Measurements from ENCODE around the gene HLA-C.
"Not testable (repeated sequence)": the region's sequence is repeated elsewhere in the genome, so short reads cannot be mapped to it uniquely, and the experiment has no call there.

HLA-C gene

GRCh38 chr6:31287619-31288018, 15.7 kb upstream of the HLA-C start:
- no peak for DNase-seq
- peaks cover 11% of the 10 kb centered on the region for H3K27me3 Mint-ChIP-seq
- no peaks in the 10 kb centered on the region for H3K36me3 Mint-ChIP-seq (ENCODE audit: low read depth)
- H3K4me1 Mint-ChIP-seq (ENCODE audit: low read depth): peaks cover 4% of the 10 kb centered on the region
- no peaks in the 10 kb centered on the region for H3K9me3 Mint-ChIP-seq
- no peak overlapping the region for H3K4me3 Mint-ChIP-seq
- no peak overlapping the region for H3K27ac Mint-ChIP-seq

DNA sequence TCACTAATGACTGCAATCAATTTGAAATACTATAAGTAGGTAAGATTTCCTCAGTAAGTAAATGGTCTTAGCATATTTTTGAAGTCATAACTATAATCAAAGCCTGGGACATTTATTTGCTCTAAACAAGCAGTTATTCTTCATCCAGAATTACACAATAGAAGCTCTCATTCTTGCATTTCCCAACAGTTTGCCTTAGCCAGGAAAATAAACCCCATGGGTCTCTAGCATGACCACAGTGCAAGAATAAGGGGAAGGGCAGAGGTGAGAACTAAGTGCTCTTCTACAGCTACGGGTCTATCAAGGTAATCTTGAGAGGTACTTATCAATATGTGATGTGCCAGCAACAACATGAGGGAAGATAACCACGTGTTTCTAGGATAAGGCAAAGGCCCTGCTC, 14.1 kb upstream of the HLA-C start:
- Mint-ChIP-seq H3K4me3 (no peak overlapping the region), H3K4me1 (ENCODE audit: low read depth) (peaks cover 4% of the 10 kb centered on the region)

GRCh38 chr6:31285486-31285885, 13.6 kb upstream of the HLA-C start:
- Mint-ChIP-seq H3K36me3 (ENCODE audit: low read depth) (no peaks in the 10 kb centered on the region), H3K4me3 (no peak overlapping the region), H3K27me3 (peaks cover 2% of the 10 kb centered on the region), H3K27ac (no peak overlapping the region), H3K4me1 (ENCODE audit: low read depth) (peaks cover 4% of the 10 kb centered on the region), H3K9me3 (no peaks in the 10 kb centered on the region)
- no peak for DNase-seq

More for the DNA sequence above, 14.1 kb upstream of the HLA-C start:
- H3K9me3 Mint-ChIP-seq: no peaks in the 10 kb centered on the region
- H3K36me3 Mint-ChIP-seq (ENCODE audit: low read depth): no peaks in the 10 kb centered on the region
- DNase-seq: no peak
- H3K27me3 Mint-ChIP-seq: peaks cover 2% of the 10 kb centered on the region
- H3K27ac Mint-ChIP-seq: no peak overlapping the region

GRCh38 chr6:31279647-31280046, 7.8 kb upstream of the HLA-C start:
- not testable (repeated sequence) for H3K4me3 Mint-ChIP-seq; H3K27ac Mint-ChIP-seq; H3K27me3 Mint-ChIP-seq; H3K36me3 Mint-ChIP-seq (ENCODE audit: low read depth); DNase-seq; H3K4me1 Mint-ChIP-seq (ENCODE audit: low read depth); H3K9me3 Mint-ChIP-seq

GRCh38 chr6:31272836-31273626, 1.1 kb upstream of the HLA-C start:
- peak overlapping the region; percentile 94 for H3K4me3 Mint-ChIP-seq
- peak; percentile 60 for DNase-seq
- peaks cover 44% of the 10 kb centered on the region for H3K36me3 Mint-ChIP-seq (ENCODE audit: low read depth)
- H3K27ac Mint-ChIP-seq: peak overlapping the region; percentile 99
- peaks cover 54% of the 10 kb centered on the region for H3K4me1 Mint-ChIP-seq (ENCODE audit: low read depth)
- H3K9me3 Mint-ChIP-seq: no peaks in the 10 kb centered on the region
- H3K27me3 Mint-ChIP-seq: no peaks in the 10 kb centered on the region

DNA sequence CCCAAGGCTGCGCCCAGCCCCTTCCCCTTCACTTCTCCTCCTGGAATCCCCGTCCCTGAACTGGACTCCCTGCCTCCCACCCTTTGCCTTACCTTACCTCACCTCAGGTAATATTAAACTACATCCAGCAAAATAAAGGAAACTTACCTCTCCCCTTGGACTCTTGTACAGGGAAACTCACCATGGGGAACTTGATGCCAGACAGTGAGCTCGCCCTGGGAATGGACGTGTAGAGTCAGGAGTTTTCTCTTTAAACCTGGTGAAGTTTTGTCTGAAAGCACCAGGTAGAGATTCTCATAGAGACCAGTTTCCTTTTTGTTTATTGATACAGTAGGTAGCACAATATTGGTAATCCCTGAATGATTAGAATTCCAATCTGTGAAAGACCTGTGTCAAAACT, 544 bp upstream of the HLA-C start:
- no peaks in the 10 kb centered on the region for H3K27me3 Mint-ChIP-seq
- no peak for DNase-seq
- peaks cover 50% of the 10 kb centered on the region for H3K36me3 Mint-ChIP-seq (ENCODE audit: low read depth)
- peak overlapping the region; percentile 99 for H3K27ac Mint-ChIP-seq
- no peaks in the 10 kb centered on the region for H3K9me3 Mint-ChIP-seq
- peak overlapping the region; percentile 94 for H3K4me3 Mint-ChIP-seq
- H3K4me1 Mint-ChIP-seq (ENCODE audit: low read depth): peaks cover 60% of the 10 kb centered on the region

DNA sequence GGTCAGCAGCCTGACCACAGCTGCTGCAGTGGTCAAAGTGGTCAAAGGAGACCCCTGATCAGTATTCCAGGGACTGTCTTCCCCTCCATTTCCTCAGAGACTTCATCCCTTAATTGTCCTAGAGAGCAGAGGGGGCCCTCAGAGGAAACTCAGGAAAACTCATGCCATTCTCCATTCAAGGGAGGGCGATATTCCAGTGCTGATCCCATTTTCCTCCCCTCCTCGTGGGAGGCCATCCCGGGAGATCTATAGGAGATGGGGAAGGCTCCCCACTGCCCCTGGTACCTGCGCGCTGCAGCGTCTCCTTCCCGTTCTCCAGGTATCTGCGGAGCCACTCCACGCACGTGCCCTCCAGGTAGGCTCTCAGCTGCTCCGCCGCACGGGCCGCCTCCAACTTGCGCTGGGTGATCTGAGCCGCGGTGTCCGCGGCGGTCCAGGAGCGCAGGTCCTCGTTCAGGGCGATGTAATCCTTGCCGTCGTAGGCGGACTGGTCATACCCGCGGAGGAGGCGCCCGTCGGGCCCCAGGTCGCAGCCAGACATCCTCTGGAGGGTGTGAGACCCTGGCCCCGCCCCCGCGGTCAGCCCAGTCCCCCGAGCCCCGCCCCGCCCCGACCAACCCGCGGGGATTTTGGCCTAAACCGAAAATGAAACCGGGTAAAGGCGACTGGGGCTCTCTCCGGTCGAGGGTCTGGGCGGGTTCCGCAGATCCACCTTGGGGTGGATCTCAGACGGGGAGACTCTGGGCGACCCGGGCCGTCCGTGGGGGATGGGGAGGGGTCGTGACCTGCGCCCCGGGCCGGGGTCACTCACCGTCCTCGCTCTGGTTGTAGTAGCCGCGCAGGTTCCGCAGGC, 878 bp downstream of the HLA-C start:
- Mint-ChIP-seq H3K36me3 (ENCODE audit: low read depth) (peaks cover 54% of the 10 kb centered on the region), H3K27me3 (no peaks in the 10 kb centered on the region), H3K4me3 (peak overlapping the region; percentile 94), H3K9me3 (no peaks in the 10 kb centered on the region), H3K27ac (peak overlapping the region; percentile 99), H3K4me1 (ENCODE audit: low read depth) (peaks cover 61% of the 10 kb centered on the region)
- peak; percentile 58 for DNase-seq

- Mint-ChIP-seq H3K27me3 (no peaks in the 10 kb centered on the region), H3K27ac (peak overlapping the region; percentile 89), H3K4me3 (peak overlapping the region; percentile 94), H3K9me3 (peaks cover under 1% of the 10 kb centered on the region), H3K4me1 (ENCODE audit: low read depth) (peaks cover 52% of the 10 kb centered on the region), H3K36me3 (ENCODE audit: low read depth) (peaks cover 54% of the 10 kb centered on the region)
- no peak for DNase-seq
Observed at GRCh38 chr6:31268836-31269235, 3.1 kb downstream of the HLA-C start.

DNA sequence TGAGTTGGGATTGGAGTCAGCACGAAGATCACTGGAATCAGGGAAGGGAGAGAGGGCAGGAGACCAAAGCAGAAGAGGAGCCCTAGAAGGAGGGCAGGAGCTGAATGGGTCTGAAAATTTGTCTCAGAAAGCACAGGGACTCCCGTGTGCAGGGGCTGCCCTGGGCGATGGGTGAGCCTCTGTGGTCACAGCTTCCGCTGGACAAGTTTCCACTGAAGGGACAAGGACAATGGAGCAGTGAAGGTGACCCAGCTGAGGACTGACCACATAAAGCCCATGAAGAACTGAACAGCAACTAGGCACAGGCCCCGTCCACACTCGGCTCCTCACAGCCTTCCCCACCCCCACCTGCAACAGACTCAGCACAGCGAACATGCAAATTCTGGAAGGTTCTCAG, 3.5 kb downstream of the HLA-C start:
- peak overlapping the region; percentile 23 for H3K27ac Mint-ChIP-seq
- H3K4me1 Mint-ChIP-seq (ENCODE audit: low read depth): peaks cover 48% of the 10 kb centered on the region
- no peak for DNase-seq
- peak overlapping the region; percentile 44 for H3K4me3 Mint-ChIP-seq
- peaks cover 2% of the 10 kb centered on the region for H3K9me3 Mint-ChIP-seq
- no peaks in the 10 kb centered on the region for H3K27me3 Mint-ChIP-seq
- H3K36me3 Mint-ChIP-seq (ENCODE audit: low read depth): peaks cover 54% of the 10 kb centered on the region

GRCh38 chr6:31267651-31268368, 4.1 kb downstream of the HLA-C start:
- no peaks in the 10 kb centered on the region for H3K27me3 Mint-ChIP-seq
- peak overlapping the region; percentile 44 for H3K4me3 Mint-ChIP-seq
- H3K36me3 Mint-ChIP-seq (ENCODE audit: low read depth): peaks cover 54% of the 10 kb centered on the region
- H3K9me3 Mint-ChIP-seq: peaks cover 6% of the 10 kb centered on the region
- peak overlapping the region; percentile 23 for H3K27ac Mint-ChIP-seq
- peaks cover 42% of the 10 kb centered on the region for H3K4me1 Mint-ChIP-seq (ENCODE audit: low read depth)
- DNase-seq: no peak

GRCh38 chr6:31266567-31267360, 5.1 kb downstream of the HLA-C start:
- H3K9me3 Mint-ChIP-seq: peaks cover 14% of the 10 kb centered on the region
- H3K4me3 Mint-ChIP-seq: no peak overlapping the region
- H3K4me1 Mint-ChIP-seq (ENCODE audit: low read depth): peaks cover 36% of the 10 kb centered on the region
- no peak for DNase-seq
- peaks cover 46% of the 10 kb centered on the region for H3K36me3 Mint-ChIP-seq (ENCODE audit: low read depth)
- H3K27ac Mint-ChIP-seq: peak overlapping the region; percentile 28
- H3K27me3 Mint-ChIP-seq: no peaks in the 10 kb centered on the region

DNA sequence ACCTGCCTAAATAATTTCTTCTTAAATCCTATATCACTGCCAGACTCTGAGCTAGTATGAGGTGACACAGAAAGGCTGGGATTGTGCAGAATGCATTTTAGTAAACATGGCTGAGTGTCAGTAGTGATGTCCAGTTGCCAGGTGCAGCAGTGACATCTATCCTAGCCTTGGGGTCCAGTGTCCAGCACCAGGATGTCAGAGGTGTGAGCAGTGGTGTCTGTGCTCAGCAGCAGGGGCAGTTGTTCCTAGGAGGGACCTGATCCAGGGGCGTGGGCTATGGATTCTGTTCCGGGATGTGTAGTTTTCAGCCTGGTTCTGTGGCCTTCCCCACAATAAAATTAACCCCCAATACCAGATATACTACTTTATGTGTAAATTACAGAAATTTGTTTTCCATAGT, 6.0 kb downstream of the HLA-C start:
- H3K27ac Mint-ChIP-seq: no peak overlapping the region
- H3K9me3 Mint-ChIP-seq: peaks cover 23% of the 10 kb centered on the region
- no peak for DNase-seq
- H3K36me3 Mint-ChIP-seq (ENCODE audit: low read depth): peaks cover 39% of the 10 kb centered on the region
- H3K4me1 Mint-ChIP-seq (ENCODE audit: low read depth): peaks cover 38% of the 10 kb centered on the region
- H3K27me3 Mint-ChIP-seq: no peaks in the 10 kb centered on the region
- no peak overlapping the region for H3K4me3 Mint-ChIP-seq

DNA sequence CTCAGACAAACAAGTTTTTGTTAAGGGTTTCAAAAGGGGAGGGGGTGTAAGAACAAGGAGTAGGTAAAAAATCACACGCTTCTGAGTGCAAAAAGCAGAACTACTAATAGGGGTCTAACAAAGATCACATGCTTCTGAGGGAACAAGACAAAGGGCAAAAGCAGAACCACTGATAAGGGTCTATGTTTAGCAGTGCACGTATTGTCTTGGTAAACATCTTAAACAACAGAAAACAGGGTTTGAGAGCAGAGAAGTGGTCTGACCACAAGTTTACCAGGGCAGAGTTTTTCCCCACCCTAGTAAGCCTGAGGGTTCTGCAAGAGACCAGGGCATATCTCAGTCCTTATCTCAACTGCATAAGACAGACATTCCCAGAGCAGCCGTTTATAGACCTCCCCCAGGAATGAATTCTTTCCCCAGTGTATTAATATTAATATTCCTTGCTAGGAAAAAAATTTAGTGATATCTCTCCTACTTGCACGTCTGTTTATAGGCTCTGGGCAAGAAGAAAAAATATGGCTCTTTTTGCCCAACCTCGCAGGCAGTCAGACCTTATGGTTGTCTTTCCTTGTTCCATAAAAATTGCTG, 8.5 kb downstream of the HLA-C start:
- not testable (repeated sequence) for DNase-seq, H3K27ac Mint-ChIP-seq, H3K4me3 Mint-ChIP-seq, H3K27me3 Mint-ChIP-seq
- Mint-ChIP-seq H3K36me3 (ENCODE audit: low read depth) (peaks cover 14% of the 10 kb centered on the region), H3K4me1 (ENCODE audit: low read depth) (peaks cover 30% of the 10 kb centered on the region), H3K9me3 (peaks cover 23% of the 10 kb centered on the region)
